ENCODE data around the gene SECISBP2.

GRCh38 chr9:89400403-89401116, 82.3 kb downstream of the SECISBP2 start:
- TF ChIP-seq, protein P1, sequence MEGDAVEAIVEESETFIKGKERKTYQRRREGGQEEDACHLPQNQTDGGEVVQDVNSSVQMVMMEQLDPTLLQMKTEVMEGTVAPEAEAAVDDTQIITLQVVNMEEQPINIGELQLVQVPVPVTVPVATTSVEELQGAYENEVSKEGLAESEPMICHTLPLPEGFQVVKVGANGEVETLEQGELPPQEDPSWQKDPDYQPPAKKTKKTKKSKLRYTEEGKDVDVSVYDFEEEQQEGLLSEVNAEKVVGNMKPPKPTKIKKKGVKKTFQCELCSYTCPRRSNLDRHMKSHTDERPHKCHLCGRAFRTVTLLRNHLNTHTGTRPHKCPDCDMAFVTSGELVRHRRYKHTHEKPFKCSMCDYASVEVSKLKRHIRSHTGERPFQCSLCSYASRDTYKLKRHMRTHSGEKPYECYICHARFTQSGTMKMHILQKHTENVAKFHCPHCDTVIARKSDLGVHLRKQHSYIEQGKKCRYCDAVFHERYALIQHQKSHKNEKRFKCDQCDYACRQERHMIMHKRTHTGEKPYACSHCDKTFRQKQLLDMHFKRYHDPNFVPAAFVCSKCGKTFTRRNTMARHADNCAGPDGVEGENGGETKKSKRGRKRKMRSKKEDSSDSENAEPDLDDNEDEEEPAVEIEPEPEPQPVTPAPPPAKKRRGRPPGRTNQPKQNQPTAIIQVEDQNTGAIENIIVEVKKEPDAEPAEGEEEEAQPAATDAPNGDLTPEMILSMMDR (conservative IDR thresholded peaks at IDR 0.05 in 1 of 2, IDR thresholded peaks at IDR 0.05 in 1 of 2; ENCODE audit: extremely low read depth in 1 of 2, insufficient read depth in 1 of 2, low read depth in 1 of 2, low read length in 2 of 2) = no peak
- TF ChIP-seq EZH2 (IDR thresholded peaks at IDR 0.05; ENCODE audit: borderline replicate concordance, low read length) = no peak
